ENCODE measurements around the gene CYSRT1.

CYSRT1 gene

GRCh38 chr9:137267933-137268355, 43.0 kb downstream of the CYSRT1 start:
- no peak for DNase-seq (ENCODE audit: low read depth in 1 of 2, low spot score in 1 of 2)

- DNase-seq (ENCODE audit: low read depth in 1 of 2, low spot score in 1 of 2), result no peak
Observed at GRCh38 chr9:137268538-137269201, 43.7 kb downstream of the CYSRT1 start.

GRCh38 chr9:137269231-137269772, 44.3 kb downstream of the CYSRT1 start:
- DNase-seq (ENCODE audit: low read depth in 1 of 2, low spot score in 1 of 2), result no peak

GRCh38 chr9:137270929-137271695, 46.1 kb downstream of the CYSRT1 start:
- no peak for DNase-seq (ENCODE audit: low read depth in 1 of 2, low spot score in 1 of 2)

- DNase-seq (ENCODE audit: low read depth in 1 of 2, low spot score in 1 of 2), result no peak
Observed at GRCh38 chr9:137271696-137272076, 46.7 kb downstream of the CYSRT1 start.

GRCh38 chr9:137272241-137273094, 47.5 kb downstream of the CYSRT1 start:
- DNase-seq (ENCODE audit: low read depth in 1 of 2, low spot score in 1 of 2), result no peak

GRCh38 chr9:137273095-137273490, 48.1 kb downstream of the CYSRT1 start:
- DNase-seq (ENCODE audit: low read depth in 1 of 2, low spot score in 1 of 2), result no peak

GRCh38 chr9:137273611-137274320, 48.8 kb downstream of the CYSRT1 start:
- no peak for DNase-seq (ENCODE audit: low read depth in 1 of 2, low spot score in 1 of 2)

GRCh38 chr9:137275203-137275587, 50.2 kb downstream of the CYSRT1 start:
- DNase-seq (ENCODE audit: low read depth in 1 of 2, low spot score in 1 of 2), result no peak

Data from stimulated activated CD4-positive, alpha-beta T cell treated with anti-CD3 and anti-CD28 coated beads, Interleukin-15, amount 100 ng/mL, for 1 hour (primary cell).